GM19468 (cell line): Measurements from ENCODE around the gene SPTBN1.
"Not testable (repeated sequence)": the region's sequence is repeated elsewhere in the genome, so short reads cannot be mapped to it uniquely, and the experiment has no call there.

Experiments
- ATAC-seq: cut with Tn5 transposase; IDR thresholded peaks from one replicate; pipeline ENCODE4 v1.9.1; 2021; ENCODE audit warnings: mild to moderate bottlenecking, moderate library complexity, moderate number of reproducible peaks; ENCODE audit not compliant: unreplicated experiment; ENCODE audit errors: extremely low read depth

The SPTBN1 gene

DNA sequence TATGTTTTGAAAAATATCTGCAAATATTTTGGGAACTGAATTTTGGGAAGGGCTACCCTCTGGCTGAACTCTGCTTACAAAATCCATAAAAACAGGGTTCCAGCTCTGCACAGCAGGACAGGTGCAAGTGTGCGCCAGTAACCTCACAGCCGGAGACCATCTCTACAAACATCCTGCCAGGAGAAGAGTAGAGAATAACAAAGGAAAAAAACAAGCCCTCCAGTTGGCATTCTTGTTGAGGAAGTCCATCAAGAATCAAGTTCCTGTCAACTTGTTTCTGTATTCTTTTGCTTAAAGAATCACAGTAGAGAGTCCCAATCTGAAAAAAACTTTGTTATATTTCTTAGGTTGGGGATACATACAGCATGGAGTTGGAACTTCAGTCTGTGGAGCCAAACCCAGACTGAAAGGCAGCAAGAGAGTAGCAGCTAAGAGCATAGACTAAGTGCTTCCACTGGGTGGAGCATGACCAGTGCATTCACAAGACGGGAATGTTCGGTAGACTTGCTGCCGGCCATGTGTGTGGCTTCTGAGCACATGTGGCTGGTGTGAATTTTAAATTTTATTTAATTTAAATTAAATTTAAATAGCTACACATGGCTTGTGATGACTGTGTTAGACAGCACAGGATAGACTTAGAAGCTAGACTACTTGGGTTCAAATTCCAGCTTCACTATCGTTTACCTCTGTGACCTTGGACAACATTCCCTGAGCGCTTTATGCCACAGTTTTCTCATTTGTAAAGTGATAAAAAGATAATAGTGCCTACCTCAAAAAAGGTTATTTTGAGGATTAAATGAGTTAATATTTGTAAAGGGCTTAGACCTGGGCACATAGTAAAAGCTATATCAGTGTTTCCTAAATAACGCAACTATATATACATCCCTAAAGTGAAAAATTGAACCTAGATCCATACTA lies 41.9 kb downstream of the SPTBN1 start:
- ATAC-seq = no peak

DNA sequence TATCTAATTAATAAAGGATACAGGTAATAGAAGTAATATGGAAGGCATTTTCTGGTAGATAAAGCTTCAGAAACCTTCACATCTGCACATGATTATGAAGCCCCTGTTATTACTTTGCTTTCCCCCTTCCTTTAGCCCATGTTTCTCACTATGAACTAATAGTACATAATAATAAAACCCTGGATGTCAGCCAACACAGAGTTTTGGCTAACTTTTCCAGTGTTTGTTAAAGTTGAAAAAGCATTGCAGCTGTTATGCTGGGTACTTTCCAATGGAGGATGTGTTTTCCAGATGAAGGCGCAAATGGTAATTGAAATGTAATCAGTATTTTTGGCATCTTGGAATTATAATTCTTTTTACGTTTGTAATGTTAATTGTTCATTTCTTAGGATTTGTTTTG lies 43.5 kb downstream of the SPTBN1 start:
- no peak for ATAC-seq

DNA sequence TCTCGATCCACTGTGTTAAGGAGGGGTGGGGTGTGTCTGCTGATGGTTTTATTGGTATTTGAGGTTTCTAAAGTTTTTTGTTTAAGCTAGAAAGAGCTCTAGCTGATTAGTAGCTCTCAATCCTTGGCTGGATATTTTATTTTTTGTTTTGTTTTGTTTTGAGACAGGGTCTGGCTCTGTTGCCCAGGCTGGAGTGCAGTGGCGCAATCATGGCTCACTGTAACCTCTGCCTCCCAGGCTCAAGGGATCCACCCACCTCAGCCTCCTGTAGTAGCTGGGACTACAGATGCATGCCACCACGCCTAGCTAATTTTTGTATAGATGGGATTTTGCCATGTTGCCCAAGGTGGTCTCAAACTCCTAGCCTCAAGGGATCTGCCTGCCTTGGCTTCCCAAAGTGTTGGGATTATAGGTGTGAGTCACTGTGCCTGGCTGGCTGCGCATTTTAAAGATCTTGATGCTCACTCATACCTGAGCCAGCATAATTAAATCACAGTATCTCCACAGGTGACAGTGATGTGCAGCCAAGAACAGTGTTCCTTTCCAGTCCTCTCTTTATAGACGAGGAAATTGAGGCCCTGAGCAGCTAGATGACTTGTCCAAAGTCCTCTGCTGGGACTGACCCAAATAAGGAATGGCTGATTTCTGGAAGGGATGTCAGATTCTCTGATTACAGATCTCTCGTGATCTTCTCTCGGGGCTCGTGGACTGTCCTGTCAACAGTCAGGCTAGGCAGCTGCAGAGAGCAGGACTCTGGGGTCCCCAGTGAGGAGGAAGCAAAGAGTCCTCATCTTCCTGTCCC lies 44.5 kb downstream of the SPTBN1 start:
- no peak for ATAC-seq

DNA sequence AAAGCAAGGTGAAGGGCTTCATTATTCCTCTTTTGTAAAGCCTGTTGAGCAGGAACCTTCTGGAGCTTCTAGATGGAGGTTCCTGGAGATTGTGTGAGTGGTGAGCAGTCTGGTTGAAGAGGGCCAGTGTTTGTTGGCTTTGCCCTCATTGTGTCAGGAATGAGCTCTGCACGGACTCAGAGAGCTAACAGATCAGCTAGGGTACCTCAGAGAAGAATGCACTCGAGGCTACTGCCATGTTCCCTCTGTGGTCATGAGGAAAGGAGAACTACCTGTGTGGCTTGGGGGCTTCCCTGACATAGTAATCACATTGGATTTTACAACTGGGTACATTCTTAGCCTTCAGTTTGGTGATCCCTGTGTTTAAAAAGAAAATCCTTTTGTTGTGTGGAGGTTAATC lies 46.6 kb downstream of the SPTBN1 start:
- ATAC-seq = no peak

DNA sequence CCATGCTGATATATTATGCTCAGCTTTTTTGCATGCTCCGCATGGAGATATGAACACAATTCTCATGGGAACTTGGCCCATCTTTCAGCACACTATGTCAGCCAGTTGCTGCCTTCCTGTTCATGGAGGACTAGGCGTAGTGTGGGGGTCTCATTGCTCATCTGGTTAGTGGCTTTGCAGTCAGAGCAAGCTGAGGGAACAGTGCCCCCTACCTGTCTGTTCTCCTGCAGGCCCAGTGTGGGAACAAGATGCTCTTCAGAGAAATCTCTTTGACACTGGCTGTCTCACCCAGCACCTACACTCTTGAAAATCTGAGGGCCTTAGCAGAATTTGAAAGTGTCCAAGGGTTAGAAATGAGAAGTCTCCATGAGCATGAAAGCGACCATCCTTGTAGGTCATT lies 47.1 kb downstream of the SPTBN1 start:
- no peak for ATAC-seq

DNA sequence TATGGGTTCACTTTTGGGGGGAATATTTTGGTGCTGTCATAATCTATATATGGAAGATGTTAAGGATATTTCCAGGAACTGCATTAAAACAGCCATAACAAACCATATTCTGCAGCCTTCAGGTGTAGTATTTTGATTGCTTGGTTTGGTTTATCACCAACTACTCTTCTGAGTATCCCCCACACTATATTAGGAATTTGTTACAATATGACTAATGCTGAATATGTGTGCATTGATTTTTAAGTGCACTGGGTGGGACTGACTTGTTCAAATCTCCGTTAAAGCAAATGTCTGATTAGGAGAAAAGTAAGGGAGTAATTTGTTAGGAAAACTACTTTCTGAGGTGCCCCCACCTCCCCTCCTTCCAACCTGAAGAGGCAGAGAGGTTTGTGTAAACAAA lies 47.7 kb downstream of the SPTBN1 start:
- ATAC-seq = no peak

DNA sequence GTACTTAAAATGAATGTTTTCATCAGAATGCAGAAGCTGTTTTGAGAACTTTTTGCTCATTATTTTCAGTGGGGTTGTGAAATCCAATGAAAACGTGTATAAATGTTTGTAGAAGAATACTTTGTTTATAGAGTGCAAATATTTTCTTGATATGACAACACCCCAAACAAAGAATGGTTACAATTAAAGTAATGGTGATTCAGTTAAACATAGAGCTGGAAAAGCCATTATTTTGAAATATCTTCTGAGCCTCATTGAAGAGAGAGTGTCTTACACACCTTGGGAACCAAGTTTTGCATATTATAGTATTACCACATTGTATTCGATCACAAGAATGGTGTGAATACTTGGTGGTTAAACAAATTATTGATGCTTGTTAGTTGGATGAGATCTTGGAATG lies 48.7 kb downstream of the SPTBN1 start:
- no peak for ATAC-seq

DNA sequence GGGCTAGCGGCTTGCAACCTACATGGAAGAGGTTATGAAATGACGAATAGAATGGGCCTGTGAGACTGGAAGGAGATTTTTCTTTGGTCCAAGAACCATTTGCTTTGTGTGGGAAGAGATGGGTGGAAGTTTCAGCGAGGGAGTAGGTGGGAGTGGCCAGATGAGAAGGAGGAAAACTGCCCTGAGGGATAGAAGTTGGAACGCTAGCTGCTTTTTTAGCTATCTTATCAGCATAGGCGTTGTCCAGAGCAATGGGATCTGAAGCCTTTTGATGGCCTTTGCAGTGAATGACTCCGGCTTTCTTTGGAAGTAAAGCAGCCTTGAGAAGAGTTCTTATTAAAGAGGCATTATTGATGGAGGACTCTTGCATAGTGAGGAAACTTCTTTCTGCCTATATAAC lies 52.4 kb downstream of the SPTBN1 start:
- ATAC-seq = no peak

DNA sequence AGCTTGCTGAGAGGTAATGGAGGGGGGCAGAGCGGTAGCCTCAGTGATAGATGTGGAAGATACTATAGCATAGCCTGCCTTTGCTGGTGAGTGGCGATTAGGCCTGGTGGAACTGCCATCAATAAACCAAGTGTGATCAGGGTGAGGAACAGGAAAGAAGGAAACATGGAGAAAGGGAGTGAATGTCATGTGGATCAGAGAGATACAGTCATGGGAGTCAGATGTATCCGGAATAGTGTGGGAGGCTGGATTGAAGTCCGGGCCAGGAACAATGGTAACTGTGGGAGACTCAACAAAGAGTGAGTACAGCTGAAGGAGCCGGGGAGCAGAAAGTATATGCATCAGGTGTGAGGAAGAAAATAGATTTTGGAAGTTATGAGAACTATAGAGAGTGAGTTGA lies 52.9 kb downstream of the SPTBN1 start:
- not testable (repeated sequence) for ATAC-seq

DNA sequence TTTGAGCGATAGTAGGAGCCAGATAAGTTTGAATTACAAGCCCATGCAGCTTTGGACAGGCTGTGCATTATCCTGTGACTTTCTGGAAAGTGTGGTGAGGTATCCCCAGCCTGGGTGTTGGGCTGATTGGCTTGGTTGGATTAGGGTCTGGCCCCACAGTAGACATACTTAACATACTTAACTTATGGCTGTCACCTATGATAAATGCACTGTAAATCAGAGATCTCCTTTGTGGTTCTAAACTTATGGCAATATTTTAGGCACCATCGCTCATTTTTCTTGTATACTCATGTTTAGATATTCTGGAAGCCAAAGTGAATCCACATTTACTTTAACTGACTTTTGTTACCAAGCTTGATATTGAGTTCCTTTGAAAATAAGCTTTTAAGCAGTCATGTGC lies 54.8 kb downstream of the SPTBN1 start:
- ATAC-seq = no peak

DNA sequence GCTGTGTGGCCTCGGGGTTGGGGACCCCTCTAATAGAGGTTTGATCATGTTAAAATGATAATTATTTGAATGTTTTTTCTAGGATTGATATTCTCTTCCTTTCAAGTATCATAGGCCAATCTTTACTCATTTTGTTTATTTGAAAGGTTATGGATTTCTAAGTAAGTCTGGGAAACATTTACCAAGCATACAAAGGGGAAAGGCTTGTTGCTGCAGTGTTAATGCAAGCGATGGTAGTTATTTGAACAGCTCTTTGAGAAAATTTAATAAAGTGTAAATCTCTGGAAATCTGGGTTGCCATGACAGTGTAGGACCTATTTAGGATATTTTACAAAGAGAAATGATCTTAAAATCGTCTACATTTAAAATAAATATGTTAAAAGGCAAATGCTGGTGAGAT lies 56.1 kb downstream of the SPTBN1 start:
- no peak for ATAC-seq

DNA sequence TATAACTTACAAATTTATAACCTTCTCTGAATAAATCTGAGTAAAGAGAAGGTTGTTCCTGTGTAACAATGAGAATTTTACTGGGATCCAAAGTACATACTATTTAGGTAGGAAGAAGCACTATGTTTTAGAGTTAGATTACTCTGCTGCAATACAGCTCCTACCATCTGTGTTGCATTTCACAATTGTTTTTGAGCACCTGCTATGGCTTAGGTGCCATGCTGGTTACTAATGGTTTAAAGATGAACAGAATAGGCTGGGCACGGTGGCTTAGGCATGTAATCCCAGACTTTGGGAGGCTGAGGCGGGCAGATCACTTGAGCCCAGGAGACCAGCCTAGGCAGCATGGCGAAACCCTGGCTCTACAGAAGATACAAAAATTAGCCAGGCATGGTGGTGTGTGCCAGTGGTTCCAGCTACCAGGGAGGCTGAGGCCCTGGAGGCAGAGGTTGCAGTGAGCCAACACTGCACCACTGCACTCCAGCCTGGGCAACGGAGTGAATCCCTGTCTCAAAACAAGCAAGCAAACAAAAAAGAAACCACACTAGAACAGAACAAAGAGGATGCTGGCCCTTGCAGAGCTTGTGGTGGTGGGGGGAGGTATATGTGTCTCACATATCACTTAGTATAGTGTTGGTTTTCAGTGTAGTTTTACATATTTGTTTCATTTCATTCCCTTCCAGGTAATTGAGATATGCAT lies 56.7 kb downstream of the SPTBN1 start:
- ATAC-seq = no peak

DNA sequence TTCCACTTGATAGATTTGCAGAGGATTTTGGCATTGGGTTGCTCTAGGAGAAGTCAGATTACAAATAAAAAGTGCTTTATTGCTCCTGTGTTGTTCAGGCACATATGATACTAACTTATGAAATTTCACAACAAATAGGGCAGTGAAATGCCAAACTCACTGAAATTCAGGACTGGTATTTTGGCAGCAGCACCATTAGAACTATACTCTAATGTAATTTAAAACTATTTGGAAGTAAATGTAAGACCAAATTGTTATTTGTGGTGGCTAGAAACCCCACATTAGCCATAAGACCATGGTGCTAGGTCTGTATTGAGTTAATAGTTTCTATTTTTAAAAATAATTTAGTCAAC lies 57.2 kb downstream of the SPTBN1 start:
- ATAC-seq = no peak

DNA sequence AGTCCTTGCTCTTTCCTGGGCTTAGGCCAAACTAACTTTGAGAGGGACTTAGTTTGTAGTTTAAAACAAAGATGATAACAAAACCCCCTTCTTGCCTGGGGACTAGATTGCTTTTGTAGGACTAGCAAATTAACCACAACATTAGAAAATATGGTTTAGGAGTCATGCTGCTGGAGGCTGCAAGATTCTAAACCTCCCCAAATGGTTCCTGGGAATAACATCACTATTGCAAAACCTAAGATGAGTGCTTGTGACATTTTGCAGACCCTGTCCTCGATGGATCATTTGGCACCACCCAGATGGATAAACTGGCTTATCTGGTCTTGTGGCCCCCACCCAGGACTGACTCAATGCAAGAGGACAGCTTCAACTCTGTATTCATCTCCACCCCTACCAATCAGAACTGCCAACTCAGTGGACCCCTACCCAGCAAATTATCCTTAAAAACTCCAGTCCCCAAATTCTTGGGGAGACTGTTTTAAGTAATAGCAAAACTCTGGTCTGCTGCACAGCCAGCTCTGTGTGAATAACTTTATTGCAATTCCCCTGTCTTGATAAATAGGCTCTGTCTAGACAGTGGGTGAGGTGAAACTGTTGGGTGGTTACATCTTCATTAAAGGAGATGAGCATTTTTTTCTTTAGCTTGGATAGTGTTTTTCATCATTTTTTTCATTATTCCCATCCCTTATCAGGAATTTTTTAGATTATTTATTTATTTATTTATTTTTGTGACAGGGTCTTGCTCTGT lies 58.9 kb downstream of the SPTBN1 start:
- no peak for ATAC-seq

DNA sequence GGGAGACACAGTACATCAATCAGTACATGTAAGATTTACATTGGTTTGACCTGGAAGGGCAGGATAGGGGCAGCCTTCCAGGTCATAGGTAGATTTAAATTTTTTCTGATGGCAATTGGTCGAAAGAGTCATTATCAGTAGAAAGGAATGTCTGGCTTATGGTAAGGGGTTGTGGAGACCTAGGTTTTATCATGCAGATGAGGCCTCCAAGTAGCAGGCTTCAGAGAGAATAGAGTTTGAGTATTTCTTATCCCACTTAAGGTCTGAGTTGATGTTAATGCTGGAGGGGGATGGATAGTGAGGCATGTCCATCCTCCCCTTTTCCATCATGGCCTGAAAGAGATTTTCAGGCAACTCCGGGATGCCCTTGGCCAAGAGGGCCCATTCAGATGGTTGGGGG lies 60.7 kb downstream of the SPTBN1 start:
- no peak for ATAC-seq

DNA sequence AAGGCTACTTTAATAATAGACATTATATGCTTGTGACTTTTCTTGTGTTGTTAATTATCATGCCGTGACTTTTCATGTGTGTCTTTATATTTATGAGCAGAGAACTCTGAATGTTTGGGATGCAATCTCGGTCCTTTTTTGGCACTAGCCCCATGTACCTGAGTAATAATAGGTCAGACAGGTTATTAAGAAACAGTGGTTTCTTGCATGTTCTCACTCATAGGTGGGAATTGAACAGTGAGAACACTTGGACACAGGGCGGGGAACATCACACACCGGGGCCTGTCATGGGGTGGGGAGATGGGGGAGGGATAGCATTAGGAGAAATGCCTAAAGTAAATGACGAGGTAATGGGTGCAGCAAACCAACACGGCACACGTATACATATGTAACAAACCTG lies 61.9 kb downstream of the SPTBN1 start:
- not testable (repeated sequence) for ATAC-seq

DNA sequence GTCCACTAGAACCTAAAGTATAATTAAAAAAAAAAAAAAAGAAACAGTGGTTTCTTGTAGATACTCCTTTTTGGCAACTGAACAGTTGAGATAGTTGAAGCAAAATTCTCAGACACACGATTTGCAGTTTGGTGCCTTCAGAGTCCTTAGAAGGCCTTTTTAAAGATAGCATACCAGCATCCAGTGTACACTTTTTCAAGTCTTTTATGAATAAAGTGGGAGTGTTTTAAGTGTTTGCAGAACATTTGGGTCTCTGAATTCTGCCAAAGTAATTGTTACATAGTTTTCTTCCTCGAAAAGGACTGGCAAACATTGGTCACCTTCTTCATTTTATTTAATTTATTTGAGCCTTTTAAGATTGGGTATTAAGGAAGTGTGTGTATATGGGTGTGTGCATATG lies 62.3 kb downstream of the SPTBN1 start:
- no peak for ATAC-seq

DNA sequence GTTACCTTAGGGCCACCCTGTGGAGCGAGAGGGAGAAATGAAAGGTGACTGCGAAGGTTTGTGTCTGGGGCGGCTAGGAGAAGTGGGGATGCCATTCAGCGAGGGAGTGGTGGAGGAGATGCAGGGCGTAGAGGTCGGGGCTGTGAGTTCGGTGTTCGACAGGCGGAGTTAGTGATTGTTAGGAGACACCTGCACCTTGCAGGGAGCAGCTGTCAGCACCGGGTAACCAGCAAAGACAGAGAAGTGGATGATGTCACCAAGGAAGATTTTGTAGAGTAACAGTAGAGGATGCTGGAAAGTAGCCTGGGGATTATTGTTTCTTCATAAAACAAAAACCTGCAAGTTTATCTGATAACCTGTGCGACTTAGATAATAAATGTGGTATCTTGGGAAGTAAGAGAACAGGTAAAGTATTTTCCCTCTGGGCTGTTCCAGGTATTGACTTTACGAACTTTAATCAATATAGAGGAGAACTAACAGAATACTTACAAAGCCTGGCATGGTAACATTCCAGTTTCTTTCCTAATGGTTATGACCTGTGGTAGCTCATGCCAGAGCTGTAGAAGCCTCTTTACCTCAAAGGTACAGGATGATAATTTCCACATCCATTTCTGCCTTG lies 63.8 kb downstream of the SPTBN1 start:
- no peak for ATAC-seq

DNA sequence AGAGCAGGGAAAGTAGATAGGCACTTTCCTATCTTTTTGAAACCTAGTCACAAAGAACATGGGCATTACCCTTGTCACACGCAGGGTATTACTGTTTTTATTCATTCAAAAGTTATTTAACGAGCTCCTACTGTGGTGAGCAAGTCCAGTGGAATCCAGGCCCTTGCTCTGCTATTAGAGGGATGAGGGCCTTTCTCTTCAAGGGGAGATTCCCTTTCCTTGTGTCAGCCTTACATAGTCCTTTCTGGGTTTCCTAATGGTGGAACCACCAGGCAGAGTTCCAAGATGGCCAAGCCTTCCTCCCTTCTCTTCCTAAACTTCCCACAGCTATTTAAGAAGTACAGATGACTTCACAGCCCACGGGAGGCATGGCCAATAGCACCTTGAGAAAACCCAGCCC lies 64.6 kb downstream of the SPTBN1 start:
- no peak for ATAC-seq
